Keratinocyte (primary cell): Measurements from ENCODE around the gene SMYD3.

Source experiments
- CTCF ChIP-seq, 3 experiments: IDR thresholded peaks in 1 of 3; conservative IDR thresholded peaks in 1 of 3; optimal IDR thresholded peaks in 1 of 3; 2 replicates in 2 of 3; 3 replicates in 1 of 3; pipeline versions ENCODE3 to v1.5.1; 2011; ENCODE audit warnings: low read length in 3 of 3, mild to moderate bottlenecking in 3 of 3, moderate library complexity in 2 of 3, control low read depth in 1 of 3, inconsistent platforms in 1 of 3; ENCODE audit not compliant: insufficient read depth in 2 of 3; ENCODE audit errors: extremely low read depth in 1 of 3
- EZH2 ChIP-seq: IDR thresholded peaks from one replicate; pipeline ENCODE4 v1.6.1; 2012; ENCODE audit warnings: inconsistent platforms, mild to moderate bottlenecking, low read length, moderate library complexity

GRCh38 chr1:246149543-246149942, 357.5 kb downstream of the SMYD3 start:
- TF ChIP-seq CTCF (optimal IDR thresholded peaks at IDR 0.05 in 1 of 3, IDR thresholded peaks at IDR 0.05 in 1 of 3, conservative IDR thresholded peaks at IDR 0.05 in 1 of 3; ENCODE audit: extremely low read depth in 1 of 3, insufficient read depth in 2 of 3, low read length in 3 of 3): no peak
- TF ChIP-seq EZH2: no peak
